PFSK-1 (cell line): ENCODE measurements around the gene RHOJ.

Source experiments
- FOXP2 ChIP-seq: optimal IDR thresholded peaks from 2 replicates; pipeline ENCODE3; 2011; ENCODE audit warnings: borderline replicate concordance, control low read depth, inconsistent platforms; ENCODE audit not compliant: insufficient read depth; ENCODE audit errors: extremely low read length, extremely low read depth
- POLR2AphosphoS5 ChIP-seq: IDR thresholded peaks from 2 replicates; pipeline ENCODE4 v1.6.1; 2012; ENCODE audit warnings: low read depth, mild to moderate bottlenecking, control low read depth, low read length, moderate library complexity

DNA sequence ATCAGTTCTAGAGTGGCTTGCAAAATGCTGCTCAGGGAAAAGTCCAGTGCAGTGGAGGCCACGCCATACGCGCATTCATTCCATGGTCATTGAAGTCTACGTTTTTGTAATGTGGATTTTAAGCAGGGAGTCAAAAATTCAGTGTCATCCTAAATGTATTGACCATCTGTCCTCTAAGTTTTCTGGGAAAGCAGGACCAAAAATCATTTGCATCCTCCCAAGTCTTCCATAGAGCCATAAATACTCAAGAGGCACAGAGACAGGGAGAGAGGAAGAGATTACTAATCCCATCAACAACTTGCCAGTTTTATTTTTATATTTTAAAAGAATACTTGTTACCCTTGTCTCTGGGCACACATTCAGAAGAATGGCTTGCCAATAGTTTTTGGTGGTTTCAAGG, 36.9 kb downstream of the RHOJ start:
- TF ChIP-seq POLR2AphosphoS5 (no peak), FOXP2 (no peak)
